ENCODE data around the gene ZNF672.
"Not testable (repeated sequence)": the region's sequence is repeated elsewhere in the genome, so short reads cannot be mapped to it uniquely, and the experiment has no call there.

Gene ZNF672

DNA sequence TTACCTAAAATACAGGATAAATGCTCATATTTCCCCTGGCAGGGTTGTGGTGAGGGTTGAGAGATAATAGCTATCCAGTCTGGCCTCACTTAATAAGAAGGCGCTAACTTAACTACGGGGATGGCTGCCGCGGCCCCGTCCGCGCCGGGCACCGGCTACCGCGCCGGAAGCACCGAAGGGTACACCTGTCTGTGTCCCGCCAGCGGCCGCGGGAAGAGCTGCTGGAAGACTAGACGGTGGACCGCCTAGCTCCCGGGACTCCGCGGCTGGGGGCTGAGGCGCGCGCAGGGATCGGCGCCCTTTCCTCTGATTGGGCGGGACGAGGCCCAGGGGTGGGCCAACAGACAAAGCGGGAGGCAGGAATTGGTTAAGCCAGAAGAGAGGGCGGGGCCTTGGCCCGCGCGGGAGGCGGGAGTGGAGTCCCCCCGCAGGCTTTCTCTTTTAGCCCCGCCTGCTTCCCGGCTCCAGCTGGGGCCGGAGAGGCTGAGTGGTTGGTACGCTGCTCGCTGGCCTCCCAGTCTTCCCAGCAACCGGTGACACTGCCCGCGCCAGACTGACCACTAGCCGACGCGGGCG, at the start of gene ZNF672:
ZNF672 (plus strand) TSS at position 444 of the 576 bp plus-strand sequence. CDS start 9,051 bp downstream, outside the sequence.
- DNase-seq (ENCODE audit: low spot score), result peak; percentile 99

DNA sequence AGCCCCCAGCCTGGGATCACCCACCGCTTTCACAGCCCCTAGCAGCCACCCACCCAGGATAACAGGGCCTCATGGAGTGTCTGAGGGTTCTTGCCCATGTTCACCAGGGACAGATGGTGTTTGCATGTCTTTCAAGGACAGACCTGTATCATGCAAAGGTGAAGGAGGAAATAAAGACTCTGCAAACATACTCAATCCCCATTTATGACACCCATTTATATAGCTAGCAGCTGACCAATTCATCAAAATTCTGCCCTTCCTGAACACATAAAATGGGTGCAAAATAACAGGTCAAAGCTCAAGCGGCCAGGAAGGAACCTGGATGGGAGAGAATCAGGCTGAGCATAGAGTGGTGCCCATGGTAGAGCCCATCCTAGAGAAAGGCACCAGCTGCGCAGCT, 49.7 kb upstream of the ZNF672 start:
- no peak for DNase-seq (ENCODE audit: low spot score)

DNA sequence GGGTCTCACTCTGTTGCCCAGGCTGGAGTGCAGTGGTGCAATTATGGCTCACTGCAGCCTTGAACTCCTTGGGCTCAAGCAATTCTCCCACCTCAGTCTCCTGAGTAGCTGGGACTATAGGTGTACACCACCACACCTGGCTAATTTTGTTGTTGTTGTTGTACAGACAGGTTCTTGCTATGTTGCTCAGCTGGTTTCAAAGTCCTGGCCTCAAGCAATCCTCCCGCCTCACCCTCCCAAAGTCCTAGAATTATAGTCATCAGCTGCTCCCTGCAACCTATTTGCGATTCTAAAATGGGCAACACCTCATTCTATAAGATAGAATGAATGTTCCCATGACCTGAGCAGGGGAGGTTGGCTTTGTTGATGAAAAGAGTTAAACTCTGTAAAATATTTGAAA, 48.7 kb upstream of the ZNF672 start:
- not testable (repeated sequence) for DNase-seq (ENCODE audit: low spot score)

- no peak for DNase-seq (ENCODE audit: low spot score)
These were observed 47.6 kb upstream of the ZNF672 start for GRCh38 chr1:248790456-248790855.

- no peak for DNase-seq (ENCODE audit: low spot score)
These were observed 47.0 kb upstream of the ZNF672 start for GRCh38 chr1:248791010-248791409.

DNA sequence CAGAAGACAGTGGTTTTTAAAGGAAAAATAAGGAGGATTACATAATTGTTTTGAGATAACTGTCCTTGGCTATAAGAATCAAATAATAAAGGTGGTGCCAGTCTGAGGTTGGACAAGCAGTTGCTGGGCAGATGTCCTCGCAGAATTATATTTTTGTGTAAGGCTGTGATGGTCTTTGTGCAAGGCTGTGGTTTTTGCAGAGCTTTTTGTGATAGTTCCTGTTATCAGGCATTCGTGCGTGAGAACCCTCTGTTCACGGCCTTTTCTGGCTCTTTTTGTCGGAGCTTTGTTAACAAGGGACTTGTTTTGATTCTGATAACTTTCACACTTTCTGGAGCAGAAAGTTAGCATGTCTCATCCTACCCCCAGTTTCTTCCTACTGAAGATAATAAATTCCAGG, 45.7 kb upstream of the ZNF672 start:
- DNase-seq (ENCODE audit: low spot score), result no peak

- DNase-seq (ENCODE audit: low spot score), result no peak
These were observed 44.4 kb upstream of the ZNF672 start for GRCh38 chr1:248793592-248793991.

DNA sequence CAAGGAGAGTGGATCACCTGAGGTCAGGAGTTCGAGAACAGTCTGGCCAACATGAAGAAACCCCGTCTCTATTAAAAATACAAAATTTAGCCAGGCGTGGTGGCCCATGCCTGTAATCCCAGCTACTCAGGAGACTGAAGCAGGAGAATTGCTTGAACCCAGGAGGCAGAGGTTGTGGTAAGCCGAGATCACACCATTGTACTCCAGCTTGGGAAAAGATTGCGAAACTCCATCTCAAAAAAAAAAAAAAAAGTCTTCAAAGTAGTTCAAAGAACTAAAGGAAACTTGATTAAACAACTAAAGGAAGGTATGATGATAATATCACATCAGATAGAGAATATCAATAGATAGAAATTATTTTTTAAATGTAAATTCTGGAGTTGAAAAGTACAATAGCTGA, 43.4 kb upstream of the ZNF672 start:
- not testable (repeated sequence) for DNase-seq (ENCODE audit: low spot score)

DNA sequence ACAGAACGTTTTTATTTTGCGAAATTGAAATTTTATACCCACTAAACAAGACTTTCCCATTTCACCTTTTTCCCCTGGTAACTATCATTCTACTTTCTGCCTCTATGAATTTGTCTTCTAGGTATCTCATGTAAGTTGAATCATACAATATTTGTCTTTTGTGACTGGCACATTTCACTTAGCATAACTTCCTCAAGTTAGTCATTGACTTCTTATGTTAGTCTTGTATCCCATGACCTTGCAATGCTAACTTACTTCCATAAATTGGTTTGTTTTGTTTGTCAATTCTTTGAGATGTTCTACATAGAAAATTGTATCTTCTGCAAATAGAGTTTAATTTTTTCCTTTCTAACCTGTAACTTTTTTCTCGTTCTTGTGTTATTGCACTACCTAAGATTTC, 39.2 kb upstream of the ZNF672 start:
- DNase-seq (ENCODE audit: low spot score), result no peak

DNA sequence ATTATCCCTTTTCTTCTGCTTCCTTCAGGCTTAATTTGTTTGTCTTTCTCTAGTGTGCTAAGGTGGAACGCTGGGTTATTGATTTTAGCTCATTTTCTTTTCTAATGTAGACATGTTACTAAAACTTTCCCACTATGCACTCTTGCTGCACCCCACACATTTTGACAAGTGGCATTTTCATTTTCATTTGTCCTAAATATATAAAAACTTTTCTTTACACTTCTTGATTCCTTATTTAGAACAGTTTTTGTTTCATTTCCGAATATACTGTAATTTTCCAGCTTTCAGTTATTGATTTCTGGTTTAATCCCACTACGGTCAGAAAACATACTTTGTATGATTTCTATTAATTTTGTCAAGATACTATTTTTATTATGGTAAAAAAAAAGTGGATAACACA, 37.6 kb upstream of the ZNF672 start:
- DNase-seq (ENCODE audit: low spot score), result no peak

GRCh38 chr1:248802454-248802853, 35.6 kb upstream of the ZNF672 start:
- DNase-seq (ENCODE audit: low spot score), result no peak

DNA sequence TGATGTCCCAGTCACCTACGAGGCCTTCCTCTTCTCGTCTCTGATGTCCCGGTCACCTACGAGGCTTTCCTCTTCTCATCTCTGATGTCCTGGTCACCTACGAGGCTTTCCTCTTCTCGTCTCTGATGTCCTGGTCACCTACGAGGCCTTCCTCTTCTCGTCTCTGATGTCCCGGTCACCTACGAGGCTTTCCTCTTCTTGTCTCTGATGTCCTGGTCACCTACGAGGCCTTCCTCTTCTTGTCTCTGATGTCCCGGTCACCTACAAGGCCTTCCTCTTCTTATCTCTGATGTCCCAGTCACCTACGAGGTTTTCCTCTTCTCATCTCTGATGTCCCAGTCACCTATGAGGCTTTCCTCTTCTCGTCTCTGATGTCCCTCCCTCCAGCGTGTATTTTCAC, 34.5 kb upstream of the ZNF672 start:
- DNase-seq (ENCODE audit: low spot score), result not testable (repeated sequence)

GRCh38 chr1:248804771-248805681, 33.0 kb upstream of the ZNF672 start:
- DNase-seq (ENCODE audit: low spot score), result peak; percentile 75

- DNase-seq (ENCODE audit: low spot score), result peak; percentile 64
These were observed 32.1 kb upstream of the ZNF672 start for GRCh38 chr1:248805876-248806275.

GRCh38 chr1:248807067-248807737, 30.8 kb upstream of the ZNF672 start:
- DNase-seq (ENCODE audit: low spot score), result peak; percentile 57

DNA sequence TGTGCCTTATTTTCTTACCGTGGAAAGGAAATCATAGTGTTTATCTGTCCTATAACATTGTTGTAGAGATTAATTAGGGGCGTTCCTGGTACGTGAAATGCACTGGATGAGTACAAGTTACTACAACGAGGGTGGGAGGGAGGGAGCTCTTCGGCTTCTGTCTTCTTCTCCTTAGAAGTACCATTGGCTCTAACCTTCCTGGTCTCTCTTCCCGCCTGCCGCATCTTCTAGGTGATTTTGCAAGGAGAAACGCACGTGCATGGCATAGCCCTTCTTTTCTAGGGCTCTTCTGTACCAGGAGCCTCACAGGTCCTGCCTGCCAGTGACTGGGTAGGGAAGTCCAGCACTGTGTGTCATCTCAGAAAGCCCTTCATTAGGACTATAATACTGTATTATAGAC, 29.1 kb upstream of the ZNF672 start:
- DNase-seq (ENCODE audit: low spot score), result no peak

- DNase-seq (ENCODE audit: low spot score), result no peak
These were observed 27.9 kb upstream of the ZNF672 start for GRCh38 chr1:248810000-248810726.

- no peak for DNase-seq (ENCODE audit: low spot score)
These were observed 27.1 kb upstream of the ZNF672 start for GRCh38 chr1:248810727-248811513.

DNA sequence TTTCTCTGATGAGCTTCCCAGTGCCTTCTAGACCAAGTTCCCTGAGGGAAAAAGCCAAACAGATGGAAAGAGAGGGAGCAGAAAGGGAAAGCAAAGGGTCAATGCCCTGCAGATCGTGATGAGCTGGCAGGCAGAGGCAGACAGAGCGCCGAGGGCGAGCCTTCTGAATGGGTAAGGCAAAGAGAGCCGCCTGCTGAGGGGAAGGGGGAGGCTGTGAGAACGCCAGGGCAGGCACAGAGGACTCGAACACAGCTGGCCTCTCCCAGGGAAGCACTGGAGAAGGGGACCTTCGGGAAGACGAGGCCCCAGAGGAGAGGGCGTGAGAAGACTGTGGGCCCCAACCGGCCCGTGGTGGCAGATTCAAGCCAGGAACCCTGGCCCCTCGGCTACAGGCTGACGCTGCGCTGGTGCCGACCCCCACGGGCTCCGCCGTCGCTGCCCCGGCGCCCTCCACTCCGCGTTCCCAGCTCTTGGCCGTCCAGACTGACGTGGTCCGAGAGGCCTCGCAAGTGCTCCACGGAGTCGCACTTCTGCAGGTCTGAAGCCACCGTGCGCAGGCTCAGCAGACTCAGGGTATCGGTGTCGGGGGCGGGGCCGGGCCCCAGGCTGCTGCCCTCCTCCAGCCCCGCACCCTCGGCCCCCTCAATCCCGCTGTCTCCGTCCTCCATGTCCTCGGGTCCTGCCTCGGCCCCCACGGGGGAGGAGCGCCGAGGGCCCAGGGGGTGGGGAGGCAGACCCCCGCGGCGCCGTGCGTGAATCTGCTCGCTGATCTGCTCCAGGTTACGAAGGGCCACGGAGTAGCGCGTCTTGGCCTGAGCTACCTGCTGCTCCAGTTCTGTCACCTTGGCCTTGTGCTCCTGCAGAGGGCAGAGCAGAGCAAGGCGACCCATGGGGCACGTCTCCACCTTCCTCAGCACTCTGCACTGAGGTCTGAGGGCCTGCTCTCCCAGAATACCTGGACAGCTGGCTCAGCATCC, 26.2 kb upstream of the ZNF672 start:
- DNase-seq (ENCODE audit: low spot score), result no peak

DNA sequence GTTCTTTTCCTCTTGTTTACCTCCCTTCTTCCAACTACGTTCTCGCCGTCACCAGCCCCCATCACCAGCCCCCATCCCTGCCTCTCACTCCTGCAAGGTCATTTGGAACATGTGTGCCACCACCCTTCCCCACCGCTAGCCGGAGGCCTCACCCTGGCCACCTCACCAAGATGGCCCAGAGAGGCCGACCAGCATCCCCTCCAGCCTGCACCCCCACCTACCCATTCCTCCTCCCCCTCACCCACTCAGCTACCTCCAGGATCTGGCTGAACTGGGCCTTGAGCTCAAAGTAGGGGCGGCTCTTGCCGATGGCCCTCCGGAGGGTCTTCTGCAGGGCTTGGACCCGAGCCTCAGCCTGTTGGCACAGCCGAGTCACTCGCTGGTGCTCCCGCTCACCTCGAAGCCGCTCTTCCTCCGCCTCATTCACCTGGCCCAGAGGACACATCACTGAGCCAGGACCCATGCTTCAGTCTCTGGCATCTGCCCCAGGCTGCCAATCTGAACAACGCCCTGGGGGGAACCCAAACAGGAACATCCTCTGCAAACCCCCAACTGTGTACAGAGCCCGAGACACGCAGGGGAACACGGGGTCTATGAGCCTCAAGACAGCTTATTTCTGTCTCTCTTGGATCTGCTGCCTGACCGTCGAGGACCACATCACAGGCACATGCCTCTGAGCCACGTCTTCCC, 25.1 kb upstream of the ZNF672 start:
- no peak for DNase-seq (ENCODE audit: low spot score)

All from pons (tissue), 1 donor.